Measurements from ENCODE around the gene KCNMA1.

The KCNMA1 gene

DNA sequence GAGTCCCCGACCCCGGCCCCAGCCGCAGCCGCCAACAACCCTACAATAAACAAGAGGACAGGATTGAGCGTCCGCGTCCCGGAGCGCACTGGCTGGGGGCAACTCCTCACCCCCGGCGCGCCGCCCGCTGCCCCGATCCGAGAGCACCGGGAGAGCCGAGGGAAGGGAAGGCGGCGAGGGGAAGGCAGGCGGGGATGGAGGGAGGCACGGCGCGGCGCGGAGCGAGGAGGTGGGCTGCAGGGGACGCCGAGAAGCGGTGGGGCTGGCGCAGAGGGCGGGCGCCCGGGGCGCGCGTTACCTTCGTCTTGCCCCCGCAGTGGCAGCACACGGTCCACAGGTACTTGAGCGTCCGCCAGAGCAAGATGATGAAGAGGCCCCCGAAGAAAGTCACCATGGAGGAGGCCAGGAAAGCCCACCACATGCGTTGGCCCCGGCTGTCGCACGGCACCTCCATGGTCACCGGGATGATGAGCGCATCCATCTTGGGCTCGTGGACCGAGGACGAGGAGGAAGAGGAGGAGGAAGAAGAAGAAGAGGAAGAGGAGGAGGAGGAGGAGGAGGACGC lies 559 bp downstream of the KCNMA1 start:
- no peak for DNase-seq (ENCODE audit: low read depth, low spot score)
- no peak overlapping the region for H3K4me3 ChIP-seq (ENCODE audit: low read length)

DNA sequence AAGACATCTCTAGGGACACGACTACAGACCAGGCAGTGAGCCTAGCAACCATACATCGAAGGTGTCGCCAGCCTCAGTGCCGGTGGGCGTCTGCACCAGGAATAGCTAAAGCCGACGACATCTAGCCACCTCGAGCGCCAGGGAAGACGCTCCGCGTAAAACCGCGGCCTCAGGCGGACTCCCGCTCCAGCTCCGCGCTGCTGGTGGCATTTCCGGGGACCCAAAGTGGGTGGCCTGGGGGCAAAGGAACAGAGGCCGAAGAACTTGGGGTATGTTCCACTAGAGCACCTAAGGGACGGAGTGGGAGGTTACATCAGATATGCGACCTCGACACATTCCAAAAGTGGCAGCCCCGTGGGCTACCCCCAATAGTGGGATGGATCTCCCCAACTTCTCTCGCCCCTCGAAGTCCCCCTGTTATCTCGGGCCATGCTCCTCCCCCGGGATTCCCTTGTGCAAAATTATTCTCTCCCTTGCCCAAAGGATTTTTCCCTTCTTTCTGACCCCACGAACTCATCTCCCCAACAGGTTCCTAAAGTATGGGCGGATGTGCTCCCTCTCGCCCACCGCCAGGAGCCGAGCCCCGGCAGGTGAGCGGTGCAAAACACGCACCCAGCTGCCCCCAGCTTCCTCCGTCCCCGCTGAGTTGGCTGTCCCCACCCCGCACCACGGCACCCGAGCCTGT lies 1.2 kb downstream of the KCNMA1 start:
- no peak for DNase-seq (ENCODE audit: low read depth, low spot score)
- H3K4me3 ChIP-seq (ENCODE audit: low read length): no peak overlapping the region

DNA sequence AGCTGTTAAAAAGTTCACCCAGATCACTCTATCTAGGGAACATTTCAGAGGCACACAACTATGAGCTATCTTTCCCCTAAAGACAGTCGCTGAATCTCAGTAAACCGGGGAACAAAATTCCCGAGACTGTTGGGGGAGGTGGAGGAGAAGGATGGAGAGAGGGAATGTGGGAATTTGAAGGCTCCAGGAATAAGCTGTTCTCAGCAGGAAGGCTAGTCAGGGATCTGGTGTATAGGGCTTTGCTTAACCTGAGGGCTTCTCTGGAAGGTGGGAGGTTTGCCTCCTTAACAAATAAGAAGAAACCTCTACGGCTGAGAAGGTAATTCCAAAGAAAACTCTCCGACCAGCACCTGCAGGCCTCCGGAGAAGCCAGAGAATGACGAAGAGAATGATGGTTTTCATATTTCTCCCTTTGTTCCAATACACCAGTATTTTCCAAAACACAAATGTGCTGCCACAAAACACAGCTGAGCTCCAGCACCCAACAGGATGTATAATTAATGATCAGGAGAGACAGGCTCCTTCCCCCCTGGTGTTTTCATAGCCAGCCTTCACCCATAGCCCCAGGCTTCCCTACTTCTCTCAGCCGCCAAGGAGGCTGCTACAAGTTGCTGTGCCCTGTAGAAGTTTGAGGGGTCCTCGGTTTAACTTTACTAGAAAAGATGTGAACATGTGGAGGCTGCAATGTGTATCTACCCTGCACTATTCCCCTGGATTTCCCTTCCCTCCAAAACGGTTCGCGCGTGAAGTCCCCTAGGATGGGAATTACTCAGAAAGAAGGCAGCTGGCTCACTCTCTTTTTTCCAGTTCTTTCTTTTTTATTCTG lies 2.0 kb downstream of the KCNMA1 start:
- DNase-seq (ENCODE audit: low read depth, low spot score): no peak
- no peak overlapping the region for H3K4me3 ChIP-seq (ENCODE audit: low read length)

DNA sequence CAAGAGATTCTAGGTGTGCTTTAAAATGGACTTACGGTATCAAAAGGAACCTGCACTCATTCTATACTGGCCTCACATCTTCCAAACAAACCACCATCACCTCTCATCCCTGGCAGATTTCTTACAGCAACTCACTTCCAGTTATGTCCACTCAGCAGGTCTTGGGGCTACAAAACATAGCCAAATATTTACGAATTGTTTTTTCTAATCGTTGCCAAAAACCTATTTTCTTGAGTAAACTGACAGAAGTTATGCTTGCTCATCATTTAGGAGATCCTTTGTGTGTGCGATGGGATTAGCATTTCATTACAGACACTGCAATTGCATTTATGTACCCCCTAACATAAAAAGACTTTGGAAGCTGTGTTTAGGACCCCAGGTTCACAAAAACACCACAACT lies 2.7 kb downstream of the KCNMA1 start:
- no peak overlapping the region for H3K4me3 ChIP-seq (ENCODE audit: low read length)
- no peak for DNase-seq (ENCODE audit: low read depth, low spot score)

DNA sequence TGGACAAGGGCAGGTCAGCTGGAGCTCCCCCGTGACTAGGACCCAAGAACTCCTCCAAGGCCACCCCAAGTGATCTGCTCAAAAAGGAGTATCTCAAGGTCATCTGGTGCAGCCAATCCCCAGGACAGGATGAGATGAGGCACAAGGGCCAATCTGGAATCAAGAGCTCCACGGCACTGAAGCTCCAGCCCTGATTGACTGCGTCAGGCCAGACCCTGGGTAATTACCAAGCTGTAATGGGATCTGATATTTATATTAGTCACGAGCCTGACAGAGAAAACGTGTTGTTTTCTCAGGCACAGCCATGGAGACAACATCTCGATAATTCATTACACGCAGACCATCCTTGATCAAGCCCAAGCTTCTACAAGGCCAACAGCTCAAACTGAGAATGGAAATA lies 4.2 kb downstream of the KCNMA1 start:
- no peak for DNase-seq (ENCODE audit: low read depth, low spot score)
- no peak overlapping the region for H3K4me3 ChIP-seq (ENCODE audit: low read length)

DNA sequence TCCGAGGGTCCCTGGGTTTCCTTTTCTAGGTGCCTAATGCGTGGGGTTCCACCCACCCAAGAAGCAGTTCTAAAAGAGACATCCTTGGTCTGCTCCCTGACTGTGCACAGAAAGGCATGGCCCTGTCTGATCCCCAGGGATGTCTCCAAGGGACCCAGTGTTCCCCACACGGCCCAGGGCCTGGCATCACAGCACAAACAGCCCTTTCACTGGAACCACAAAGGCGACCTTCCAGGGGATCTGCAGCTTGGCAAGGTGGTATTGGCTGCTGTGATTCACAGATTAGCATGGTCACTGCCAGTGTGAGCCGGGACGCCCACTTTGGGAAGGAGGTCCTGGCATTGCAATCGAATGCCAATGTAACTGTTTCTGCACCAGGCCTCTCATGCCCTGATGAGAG lies 6.4 kb downstream of the KCNMA1 start:
- no peak overlapping the region for H3K4me3 ChIP-seq (ENCODE audit: low read length)
- no peak for DNase-seq (ENCODE audit: low read depth, low spot score)

DNA sequence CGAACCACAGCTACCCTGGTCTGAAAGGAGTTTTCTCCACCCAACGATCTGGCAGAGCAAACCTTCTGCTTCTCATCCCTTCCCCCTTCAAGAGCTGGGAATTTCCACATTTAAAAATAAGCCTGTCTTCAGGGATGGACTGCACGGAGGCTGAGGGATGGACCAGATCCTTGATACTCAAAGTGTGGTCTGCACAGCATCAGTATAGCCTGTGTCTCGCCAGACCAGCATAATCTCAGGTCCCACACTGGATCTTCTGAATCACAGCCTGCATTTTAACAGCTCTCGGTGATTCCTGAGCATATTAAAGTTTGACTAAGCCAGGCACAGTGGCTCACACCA lies 7.1 kb downstream of the KCNMA1 start:
- no peak overlapping the region for H3K4me3 ChIP-seq (ENCODE audit: low read length)
- no peak for DNase-seq (ENCODE audit: low read depth, low spot score)

DNA sequence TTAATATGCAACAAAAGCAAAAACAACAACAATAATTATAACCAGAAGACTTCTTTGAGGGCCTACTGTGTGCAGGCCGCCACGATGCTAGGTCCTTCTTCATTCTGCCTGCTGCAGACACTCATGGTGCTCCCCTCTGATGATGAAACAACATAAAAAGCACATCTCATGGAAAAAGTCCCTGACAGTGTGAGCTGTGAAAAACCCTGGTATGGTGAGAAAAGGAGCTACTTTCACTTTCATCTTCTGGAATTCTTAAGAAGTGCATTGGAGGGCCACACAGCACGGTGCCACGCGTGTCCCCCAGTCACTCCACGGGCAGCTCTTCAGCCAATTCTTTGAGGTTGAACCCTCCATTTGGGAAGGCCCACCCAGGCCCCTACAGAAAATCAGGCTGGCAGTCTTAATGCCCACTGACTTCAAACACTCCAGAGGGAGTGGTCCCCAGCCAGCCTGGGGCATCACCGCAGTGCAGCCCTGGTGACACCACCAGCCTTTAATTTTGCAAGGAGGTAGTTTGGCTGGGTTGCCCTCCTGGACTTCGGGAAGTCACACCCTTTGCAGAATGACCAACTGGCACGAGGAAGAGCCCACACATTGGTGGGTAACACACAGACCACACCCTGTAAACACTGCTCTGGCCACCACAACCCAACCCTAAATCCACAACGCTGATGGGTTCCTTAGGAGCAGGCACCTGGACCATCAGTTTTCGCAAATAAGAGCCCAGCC lies 7.7 kb downstream of the KCNMA1 start:
- no peak for DNase-seq (ENCODE audit: low read depth, low spot score)
- H3K4me3 ChIP-seq (ENCODE audit: low read length): no peak overlapping the region

DNA sequence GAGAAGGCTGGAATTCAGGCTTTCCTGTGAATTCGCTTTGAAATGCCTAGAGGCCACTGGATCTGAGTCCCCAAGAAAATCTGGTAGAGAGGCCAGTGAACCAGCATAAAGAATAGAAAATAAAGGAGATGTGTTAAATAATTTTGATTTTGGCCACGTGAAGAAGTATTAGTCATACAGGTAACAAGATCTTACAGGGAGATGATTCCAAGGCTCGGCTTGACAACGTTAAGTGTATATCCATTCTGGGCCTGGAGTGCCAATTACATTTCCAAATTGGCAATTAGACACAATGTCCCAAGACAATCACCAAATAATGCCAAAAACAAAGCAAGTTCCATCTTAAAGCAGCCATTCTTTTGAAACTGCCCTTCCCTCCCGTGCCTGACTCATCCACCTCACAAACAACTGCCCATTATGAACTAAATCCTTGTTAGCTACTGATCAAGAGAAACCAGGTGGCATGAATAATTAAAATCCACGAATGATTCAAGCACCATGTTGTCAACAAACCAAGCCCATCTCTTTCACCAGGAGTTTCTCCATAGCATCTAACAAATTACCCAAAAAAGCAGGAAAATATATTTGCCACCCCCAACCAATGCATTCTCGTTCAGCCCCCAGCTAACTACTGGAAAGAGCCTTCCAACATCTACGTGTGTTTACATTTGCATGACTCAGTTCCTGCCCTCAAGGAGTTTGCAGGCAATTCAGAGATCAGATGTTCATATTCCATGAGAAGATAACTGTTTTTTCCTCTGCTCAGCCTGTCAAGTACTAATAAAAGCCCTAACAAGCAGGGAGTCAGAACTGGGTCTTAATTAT lies 8.5 kb downstream of the KCNMA1 start:
- DNase-seq (ENCODE audit: low read depth, low spot score): no peak

DNA sequence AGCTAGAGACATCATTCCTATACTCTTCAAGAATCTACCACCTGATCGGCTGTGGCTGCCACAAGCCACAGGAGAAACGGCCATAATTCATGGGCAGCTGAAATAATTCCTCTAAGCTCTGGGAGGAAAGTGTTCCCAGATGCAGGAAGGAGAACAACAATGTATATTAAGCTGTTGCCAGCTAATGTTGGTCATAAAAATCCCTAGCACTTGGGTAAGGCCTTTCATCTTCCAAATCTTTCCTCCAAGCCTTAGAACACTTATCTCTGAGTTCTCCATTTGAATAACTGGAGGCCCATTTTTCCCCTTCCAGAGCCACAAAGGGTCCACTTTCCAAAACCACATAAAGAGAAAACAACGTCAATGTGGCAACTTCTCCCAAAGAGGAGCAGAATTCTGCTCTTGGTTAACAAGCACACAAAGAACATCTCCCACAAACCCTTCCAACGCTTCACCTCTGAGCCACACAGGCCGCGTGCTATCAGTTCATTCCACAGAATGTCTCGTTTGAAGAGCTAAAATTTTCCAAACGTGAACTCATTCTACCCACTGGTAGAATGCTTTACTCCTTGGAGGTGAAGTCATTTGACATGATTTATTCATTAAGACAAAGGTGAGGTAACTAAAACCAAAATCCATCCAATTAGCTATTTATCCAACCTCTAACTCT lies 11.2 kb downstream of the KCNMA1 start:
- H3K4me3 ChIP-seq (ENCODE audit: low read length): no peak overlapping the region
- DNase-seq (ENCODE audit: low read depth, low spot score): no peak

More for the DNA sequence above, 8.5 kb downstream of the KCNMA1 start:
- H3K4me3 ChIP-seq (ENCODE audit: low read length): no peak overlapping the region

DNA sequence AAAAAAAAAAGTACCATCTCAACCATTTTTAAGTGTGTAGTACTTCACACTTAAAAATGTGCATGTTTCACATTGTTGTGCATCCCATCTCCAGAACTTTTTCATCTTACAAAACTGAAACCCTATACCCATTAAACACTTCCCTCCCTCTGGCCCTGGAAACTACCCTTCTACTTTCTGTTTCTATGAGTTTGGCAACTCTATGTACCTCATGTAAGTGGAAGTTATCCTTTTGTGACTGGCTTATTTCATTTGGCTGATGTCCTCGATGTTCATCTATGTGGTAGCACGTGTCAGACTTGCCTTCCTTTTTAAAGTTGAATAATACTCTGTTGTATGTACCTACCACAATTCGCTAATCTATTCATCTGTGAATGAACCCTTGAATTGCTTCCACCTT lies 12.2 kb downstream of the KCNMA1 start:
- no peak overlapping the region for H3K4me3 ChIP-seq (ENCODE audit: low read length)
- no peak for DNase-seq (ENCODE audit: low read depth, low spot score)

DNA sequence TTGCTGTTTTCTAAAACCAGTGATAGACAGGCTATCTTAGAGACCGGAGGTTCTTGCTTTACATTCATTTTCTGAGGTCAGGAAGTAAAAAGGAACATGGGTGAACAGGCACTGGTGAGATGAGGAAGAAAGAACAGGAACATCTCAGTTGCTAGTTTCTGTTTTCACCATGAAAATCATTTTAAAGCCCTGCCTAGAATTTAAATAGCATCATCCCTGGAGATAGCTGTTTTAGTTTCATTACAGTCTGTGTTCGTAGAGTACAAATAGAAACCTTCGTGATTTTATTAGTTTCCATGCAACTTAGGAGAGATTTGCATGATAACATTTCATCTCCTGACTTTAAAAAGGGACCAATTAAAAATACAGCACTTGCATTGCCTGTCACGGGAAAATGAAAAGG lies 14.7 kb downstream of the KCNMA1 start:
- no peak overlapping the region for H3K4me3 ChIP-seq (ENCODE audit: low read length)
- DNase-seq (ENCODE audit: low read depth, low spot score): no peak

DNA sequence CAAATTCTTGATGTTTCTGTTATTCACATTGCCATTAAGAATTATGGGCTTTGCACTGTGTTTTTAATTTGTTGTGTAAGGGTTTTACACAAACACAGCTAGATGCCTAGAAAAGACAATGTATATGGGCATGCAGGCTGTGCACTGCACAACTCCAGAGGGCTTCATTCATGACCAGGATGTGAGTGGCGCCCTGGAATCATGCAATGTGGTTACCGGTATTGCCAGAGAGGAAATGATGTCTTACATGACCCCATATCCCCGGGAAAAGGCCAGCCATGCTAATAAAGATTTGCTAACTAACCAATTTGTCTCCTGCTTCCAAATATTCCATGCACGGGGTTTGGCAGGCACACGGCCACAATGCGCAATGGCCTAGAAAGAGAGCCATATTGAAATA lies 16.9 kb downstream of the KCNMA1 start:
- no peak for DNase-seq (ENCODE audit: low read depth, low spot score)
- H3K4me3 ChIP-seq (ENCODE audit: low read length): no peak overlapping the region

DNA sequence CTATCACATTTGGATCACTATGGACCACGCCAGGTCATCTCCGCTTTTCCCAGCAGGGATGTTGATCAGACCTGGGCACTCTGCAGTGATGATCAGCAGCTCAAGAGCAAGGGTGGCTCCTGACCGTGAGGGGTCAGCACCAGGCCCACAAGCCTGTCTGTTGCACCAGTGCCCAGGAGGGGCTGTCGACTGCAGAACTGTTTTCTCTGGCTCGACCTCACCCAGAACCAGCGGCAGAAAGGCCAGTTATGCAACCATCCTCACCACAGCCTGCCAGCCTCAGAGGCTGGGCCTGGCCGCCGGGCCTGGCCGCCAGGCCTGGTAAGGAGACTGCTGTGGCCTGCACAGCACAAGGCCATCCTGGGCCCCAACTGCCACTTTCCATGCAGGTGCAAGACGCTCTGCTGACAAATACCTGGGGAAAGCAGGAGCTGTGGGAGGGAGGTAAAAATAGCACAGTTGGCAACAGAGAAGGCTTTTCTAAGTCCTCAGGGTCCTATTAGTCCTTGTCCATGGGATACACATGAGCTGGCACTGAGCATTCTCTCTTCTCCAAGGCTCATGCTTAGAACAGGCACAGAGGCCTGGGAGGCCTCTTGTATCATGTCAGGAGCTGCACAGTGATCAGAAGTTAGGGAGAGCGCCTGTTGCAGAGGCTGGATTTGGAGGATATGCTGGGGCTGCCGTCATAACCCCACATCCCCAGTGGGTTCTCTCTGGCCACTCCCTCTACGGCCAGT lies 17.5 kb downstream of the KCNMA1 start:
- DNase-seq (ENCODE audit: low read depth, low spot score): no peak
- H3K4me3 ChIP-seq (ENCODE audit: low read length): no peak overlapping the region

DNA sequence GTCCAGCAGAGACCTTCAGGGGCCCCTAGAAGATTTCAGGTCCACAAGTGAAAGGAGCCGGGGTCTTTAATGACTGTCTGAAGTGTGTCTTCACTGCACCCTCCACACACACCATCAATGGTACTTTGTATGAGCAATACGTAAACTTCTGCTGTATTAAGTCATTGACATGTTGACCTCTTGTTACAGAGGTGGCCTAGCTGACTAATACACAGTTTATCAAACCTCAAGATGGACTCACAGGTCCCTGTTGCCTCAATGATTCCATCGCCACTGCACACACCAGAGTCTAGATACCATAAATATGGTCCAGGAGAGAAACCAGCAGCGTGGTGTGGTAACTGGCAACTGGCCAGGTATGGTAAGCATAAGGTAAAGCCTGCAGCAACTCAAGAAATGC lies 19.5 kb downstream of the KCNMA1 start:
- no peak overlapping the region for H3K4me3 ChIP-seq (ENCODE audit: low read length)
- DNase-seq (ENCODE audit: low read depth, low spot score): no peak

DNA sequence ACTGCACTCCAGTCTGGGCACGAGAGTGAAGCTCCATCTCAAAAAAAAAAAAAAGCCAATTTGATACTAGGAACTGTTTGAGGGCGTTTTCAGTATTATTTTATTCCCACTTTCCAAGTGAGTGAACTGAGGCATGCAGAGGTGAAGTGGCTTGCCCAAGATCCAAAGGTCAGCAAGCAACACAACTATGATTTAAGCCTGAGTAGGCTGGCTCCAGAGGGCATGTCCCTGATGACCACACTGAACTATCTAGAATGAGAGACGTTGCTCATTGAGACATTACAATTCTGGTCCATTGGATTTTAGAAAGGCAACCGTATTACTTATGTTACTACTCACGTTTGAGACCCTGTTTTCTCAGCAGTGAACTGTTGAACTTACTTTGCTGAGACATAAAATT lies 20.8 kb downstream of the KCNMA1 start:
- no peak overlapping the region for H3K4me3 ChIP-seq (ENCODE audit: low read length)

DNA sequence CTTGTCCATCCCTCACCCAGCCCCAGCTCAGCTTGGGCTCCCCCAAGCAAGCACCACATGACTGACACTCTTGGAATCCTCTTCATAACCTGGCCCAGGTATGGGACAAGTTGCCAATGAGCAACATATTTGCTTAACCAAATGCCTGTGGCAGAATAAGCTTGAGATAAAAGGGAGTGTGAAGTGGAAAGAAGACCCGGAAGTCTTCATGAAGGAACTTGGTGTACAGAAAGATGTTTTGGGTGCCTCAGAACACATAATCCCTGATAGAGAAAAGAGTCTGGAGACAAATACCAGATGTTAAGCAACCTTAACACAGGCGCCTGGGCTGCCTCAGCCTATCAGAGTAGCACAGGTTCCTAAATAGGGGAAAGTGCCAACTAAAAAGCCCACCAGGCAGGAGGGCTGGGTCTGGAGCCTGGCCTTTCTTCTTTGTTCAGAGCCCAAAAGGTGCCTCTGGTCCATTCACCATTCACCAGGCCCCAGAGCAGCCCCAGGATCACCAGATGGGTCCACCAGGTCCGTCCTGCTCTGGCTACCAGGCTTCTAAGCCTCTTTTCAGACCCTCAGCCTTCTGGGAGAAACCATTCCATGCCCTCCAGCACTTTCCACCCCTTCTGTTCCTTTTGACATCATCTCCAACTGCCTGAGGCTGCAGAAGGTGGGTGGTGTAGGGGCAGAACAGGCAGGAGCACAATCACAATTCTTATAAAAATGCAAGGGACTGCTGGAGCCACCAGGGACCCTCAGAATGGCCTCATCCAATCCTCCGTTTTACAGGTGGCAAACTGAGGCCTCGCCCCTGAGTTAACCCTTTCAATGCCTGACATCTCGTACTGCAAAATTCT lies 22.6 kb downstream of the KCNMA1 start:
- no peak for DNase-seq (ENCODE audit: low read depth, low spot score)
- no peak overlapping the region for H3K4me3 ChIP-seq (ENCODE audit: low read length)

More for the DNA sequence above, 20.8 kb downstream of the KCNMA1 start:
- no peak for DNase-seq (ENCODE audit: low read depth, low spot score)

Measured in Jurkat, Clone E6-1 (cell line).